HG02588 (cell line): ENCODE results near the gene BACH1.

Experiments used
- ATAC-seq: cut with Tn5 transposase; IDR thresholded peaks from one replicate; pipeline ENCODE4 v1.9.1; 2021; ENCODE audit warnings: mild to moderate bottlenecking, moderate library complexity; ENCODE audit not compliant: unreplicated experiment

BACH1 gene

GRCh38 chr21:29374481-29374880, 75.8 kb downstream of the BACH1 start:
- no peak for ATAC-seq

- ATAC-seq: peak; percentile 66
Observed at GRCh38 chr21:29376556-29376955, 77.8 kb downstream of the BACH1 start.

DNA sequence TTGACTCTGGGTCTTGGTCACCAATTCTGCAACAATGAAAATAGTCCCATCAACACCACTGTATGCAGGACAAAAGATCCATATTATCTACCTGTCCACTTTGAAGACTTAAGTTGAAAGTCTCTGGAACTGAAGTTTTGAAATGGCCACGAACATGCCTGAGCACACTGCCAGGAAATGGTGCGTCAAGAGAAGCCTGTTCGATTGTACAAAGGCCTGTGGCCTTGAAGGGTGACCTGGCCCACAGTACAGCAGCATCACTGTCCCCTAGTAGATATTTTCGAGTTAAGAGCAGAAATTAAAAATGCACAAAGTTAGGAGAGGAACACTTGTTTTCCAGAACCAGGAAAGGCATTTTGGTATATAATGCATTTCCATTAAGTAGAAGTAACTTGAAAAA, 78.5 kb downstream of the BACH1 start:
- no peak for ATAC-seq

DNA sequence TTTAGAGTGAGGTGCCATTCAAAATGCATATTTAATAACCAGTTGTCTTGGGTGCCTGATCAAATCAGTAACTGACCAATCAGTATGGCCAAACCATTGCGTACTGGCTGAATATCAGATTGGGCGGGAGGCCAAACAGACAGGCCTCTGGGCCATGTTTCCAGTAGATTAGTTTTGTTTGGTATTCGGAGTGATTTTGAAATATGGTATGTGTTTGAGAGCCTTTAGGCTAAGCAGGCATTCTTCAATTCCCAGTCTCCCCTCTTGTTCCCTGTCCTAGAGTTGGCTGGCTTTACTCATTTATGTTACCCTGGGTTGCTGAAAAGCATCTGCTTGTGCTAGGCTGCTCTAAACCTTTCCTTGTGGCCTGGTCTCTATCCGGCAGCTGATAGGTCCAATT, 80.1 kb downstream of the BACH1 start:
- no peak for ATAC-seq

DNA sequence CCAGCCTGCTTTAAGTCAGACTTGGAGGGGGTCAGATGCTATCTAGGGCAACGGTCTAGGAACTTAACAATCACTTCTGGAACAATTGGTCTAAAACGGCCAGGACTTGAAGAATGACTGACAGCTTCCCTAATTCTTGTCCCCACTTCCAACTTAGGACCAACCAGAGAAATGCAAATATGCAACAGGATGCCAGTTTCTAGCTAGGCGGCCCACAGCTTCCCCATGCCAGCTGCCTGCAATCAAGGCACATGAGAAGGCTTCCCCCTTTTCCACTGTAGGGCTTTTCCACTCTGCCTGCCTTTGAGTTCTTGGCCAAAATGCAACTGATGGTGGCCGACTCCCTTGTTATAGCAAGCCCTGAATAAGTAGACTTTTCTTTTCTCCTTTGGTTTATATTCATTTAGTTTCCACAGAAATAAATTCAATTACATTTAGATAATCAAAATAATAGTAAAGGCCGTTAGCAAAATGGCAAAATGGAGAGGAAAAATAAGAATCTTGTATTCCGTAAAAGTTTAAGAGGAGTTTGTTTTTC, 80.9 kb downstream of the BACH1 start:
- no peak for ATAC-seq

DNA sequence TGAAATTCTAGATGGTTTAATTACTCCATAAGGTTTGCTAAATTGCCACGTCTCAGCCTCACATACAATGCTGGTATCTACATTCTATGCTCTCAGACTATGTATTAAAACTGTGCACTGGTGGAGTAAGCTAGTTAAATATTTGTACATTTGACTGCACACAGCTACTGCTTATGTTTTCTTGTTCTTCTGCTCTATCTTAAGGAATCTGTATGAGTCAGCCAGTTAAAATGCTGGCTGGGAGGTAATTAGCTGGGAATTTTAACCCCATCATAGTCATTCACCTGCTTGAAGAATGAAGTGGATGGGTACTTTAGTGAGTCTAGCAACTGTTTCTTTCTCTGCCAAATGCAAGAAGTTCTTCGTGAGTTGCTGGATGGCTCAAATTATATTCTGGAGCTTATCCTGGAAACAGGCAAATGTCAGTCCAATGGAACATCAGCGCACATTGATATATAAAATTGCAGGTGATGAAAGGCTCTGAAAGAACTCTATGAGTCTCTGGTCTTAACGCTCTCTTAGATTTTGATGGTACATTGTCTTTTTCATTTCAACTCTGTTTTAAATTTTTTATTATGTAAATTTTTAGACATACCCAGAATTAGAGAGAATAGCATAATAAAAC, 83.4 kb downstream of the BACH1 start:
- ATAC-seq: no peak

- no peak for ATAC-seq
Observed at GRCh38 chr21:29384683-29385359, 86.1 kb downstream of the BACH1 start.

DNA sequence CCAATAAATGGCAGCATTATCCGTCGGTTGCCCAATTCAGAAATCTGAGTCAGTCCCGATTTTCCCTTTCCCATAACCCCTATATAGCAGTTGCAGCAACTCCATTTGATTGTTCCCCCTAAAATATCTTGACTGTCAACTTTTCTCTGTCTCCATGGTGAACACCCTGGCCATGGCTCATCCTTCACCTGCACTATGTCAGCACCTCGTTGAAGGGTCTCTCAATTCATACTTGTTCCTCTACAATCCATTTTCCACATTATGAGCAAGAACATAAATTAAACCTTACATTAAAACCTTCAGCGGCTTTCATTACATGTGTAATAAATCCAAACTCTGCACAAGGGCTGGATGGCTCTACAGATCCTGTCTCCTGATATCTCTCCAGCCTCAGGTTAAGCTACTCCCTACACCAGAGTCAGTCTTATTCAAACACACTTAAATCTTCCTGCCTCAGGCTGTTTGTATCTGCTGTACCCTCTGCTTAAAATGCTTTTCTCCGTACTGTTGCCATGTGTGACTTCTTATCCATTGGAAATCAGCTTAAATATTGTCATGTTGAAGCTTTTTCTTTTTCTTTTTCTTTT, 87.3 kb downstream of the BACH1 start:
- ATAC-seq: no peak

DNA sequence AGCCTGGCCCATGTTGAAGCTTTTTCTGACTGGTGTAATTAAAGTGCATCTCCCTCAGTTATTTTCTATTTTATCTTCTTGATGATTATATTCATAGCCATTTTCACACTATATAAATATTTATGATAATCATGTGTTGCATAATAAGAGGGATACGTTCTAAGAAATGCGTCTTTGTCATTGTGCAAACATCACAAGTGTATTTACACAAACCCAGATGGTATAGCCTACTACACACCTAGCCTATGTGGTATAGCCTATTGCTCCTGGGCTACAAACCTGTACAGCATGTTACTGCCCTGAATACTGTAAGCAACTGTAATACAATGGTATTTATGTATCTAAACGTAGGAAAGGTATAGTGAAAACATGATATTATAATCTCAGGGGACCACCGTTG, 88.1 kb downstream of the BACH1 start:
- no peak for ATAC-seq

GRCh38 chr21:29387598-29387997, 88.9 kb downstream of the BACH1 start:
- no peak for ATAC-seq

DNA sequence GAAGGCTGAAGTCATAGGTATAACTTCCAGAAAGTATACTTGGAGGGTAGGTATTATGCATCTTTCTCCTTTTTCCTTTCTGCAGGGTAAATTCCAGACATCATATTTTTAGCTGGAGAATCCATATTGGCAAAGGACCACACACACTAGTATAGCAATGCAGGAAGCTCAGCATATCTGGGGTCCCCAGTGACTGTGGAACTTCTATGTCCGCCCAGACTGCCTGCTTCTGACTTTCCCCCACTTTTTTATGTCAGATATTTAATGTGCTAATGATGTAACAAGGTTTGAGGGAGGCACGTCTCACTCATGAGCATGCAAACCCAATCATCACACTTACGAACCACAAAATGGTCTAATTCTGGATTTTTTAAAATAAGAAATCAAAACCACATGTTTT, 90.4 kb downstream of the BACH1 start:
- no peak for ATAC-seq

DNA sequence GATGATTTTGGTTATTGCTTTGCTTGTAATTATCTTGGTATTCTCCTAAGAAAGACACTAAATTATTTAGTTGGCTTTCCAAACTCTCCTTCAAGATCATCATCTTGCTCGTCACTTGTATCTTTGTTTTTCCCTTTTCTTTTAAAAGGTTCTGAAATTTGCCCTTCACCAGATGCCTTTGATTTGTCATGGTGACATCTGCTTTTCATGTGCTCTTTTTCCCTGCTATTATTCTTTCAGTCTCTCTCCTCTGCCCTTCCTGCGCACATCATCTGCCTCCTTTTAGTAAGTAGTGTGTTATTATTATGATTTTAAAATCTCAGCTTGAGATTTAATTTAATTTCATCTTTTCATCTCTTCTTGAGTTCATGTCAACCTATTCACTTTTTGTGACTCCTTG, 92.1 kb downstream of the BACH1 start:
- ATAC-seq: no peak

GRCh38 chr21:29394051-29394450, 95.3 kb downstream of the BACH1 start:
- ATAC-seq: no peak
